ENCODE measurements around the gene GLRX3. TPM values are rescaled to one million over a fixed set of nuclear protein-coding genes. Genes with fewer than 3 reads are reported as not detected.

Gene GLRX3
- total RNA-seq, 2 donors from 2014 or later, result 51.1 to 54.6 TPM

GRCh38 chr10:130222381-130222780 is 86.2 kb downstream of the GLRX3 start:
- intact Hi-C loops (cut with DNase I, micrococcal nuclease), result no loop called here

DNA sequence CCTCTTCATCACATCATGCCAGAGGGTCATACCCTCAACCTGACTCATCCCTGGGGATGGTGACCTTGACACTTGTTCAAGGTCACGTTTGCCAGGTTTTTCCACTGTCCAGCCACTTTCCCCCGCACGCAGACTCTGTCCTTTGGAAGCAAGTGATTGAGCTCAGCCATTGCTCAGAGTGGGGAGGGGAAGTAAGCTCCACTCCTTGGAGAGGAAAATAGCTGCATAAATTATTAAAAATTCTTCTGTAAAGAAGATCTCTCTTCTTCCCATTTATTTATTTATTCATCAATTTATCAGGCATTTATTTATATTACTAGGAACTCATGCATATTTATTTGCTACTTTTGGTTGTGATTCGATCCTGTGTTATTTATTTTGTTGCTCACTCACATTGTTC is 88.0 kb downstream of the GLRX3 start:
- no peak for DNase-seq
- intact Hi-C loops (cut with DNase I, micrococcal nuclease), result no loop called here
- ATAC-seq, result no peak

More at GRCh38 chr10:130222381-130222780, 86.2 kb downstream of the GLRX3 start:
- no peak for DNase-seq
- no peak for ATAC-seq

- intact Hi-C loops (cut with DNase I, micrococcal nuclease), result no loop called here
- no peak for ATAC-seq
- DNase-seq, result no peak
Observed at GRCh38 chr10:130226012-130226411, 89.8 kb downstream of the GLRX3 start.

GRCh38 chr10:130227883-130228282 is 91.7 kb downstream of the GLRX3 start:
- no peak for DNase-seq
- intact Hi-C loops (cut with DNase I, micrococcal nuclease), result no loop called here
- ATAC-seq, result no peak

Other genes starting within 250 kb of the GLRX3 start
- under 1 TPM; 0.40 to 0.78 TPM for gene EBF3, start 172.1 kb upstream of the GLRX3 start, total RNA-seq
- 1 to 10 TPM; 3.4 to 6.9 TPM for gene C10orf143, start 25.6 kb upstream of the GLRX3 start, total RNA-seq